ENCODE data around the gene MAP4K4. TPM values are rescaled to one million over a fixed set of nuclear protein-coding genes. Genes with fewer than 3 reads are reported as not detected.

Gene MAP4K4
- total RNA-seq, 1 experiment from 2014 or later = 136 TPM

DNA sequence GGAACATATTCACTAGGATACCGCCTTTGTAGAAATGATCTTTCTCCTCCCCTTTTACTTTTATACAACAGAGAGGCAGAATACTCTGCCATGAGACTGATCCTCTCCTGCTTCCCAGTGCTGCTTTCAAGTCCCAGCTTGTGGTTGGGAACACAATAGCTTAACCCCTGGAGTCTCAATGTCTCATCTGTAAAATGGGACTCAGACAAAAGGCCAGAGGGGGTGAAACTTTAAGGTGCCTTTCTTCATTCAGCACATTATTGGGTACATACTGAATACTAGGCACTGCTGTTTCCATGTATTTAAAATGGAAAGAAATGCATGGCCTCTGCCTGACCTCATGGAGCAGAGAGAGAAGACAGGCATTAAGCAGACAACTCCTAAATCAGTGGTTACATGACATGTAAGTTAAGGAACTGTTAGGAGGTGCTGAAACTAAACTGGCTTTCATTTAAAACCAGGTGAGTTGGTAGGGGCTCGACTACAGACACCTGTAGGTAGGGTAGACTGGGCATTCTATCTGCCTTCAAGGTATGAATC lies 53.8 kb downstream of the MAP4K4 start:
- CTCF ChIA-PET = interaction anchor here (0.6 to 2.0 kb wide), 3 partner anchors 9 to 26 kb away, joined by 3 to 7 read pairs (median 4); no protein-coding TSS in a partner anchor
- TF ChIP-seq, protein P1, sequence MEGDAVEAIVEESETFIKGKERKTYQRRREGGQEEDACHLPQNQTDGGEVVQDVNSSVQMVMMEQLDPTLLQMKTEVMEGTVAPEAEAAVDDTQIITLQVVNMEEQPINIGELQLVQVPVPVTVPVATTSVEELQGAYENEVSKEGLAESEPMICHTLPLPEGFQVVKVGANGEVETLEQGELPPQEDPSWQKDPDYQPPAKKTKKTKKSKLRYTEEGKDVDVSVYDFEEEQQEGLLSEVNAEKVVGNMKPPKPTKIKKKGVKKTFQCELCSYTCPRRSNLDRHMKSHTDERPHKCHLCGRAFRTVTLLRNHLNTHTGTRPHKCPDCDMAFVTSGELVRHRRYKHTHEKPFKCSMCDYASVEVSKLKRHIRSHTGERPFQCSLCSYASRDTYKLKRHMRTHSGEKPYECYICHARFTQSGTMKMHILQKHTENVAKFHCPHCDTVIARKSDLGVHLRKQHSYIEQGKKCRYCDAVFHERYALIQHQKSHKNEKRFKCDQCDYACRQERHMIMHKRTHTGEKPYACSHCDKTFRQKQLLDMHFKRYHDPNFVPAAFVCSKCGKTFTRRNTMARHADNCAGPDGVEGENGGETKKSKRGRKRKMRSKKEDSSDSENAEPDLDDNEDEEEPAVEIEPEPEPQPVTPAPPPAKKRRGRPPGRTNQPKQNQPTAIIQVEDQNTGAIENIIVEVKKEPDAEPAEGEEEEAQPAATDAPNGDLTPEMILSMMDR (IDR thresholded peaks at IDR 0.05; ENCODE audit: unreplicated experiment) = no peak

DNA sequence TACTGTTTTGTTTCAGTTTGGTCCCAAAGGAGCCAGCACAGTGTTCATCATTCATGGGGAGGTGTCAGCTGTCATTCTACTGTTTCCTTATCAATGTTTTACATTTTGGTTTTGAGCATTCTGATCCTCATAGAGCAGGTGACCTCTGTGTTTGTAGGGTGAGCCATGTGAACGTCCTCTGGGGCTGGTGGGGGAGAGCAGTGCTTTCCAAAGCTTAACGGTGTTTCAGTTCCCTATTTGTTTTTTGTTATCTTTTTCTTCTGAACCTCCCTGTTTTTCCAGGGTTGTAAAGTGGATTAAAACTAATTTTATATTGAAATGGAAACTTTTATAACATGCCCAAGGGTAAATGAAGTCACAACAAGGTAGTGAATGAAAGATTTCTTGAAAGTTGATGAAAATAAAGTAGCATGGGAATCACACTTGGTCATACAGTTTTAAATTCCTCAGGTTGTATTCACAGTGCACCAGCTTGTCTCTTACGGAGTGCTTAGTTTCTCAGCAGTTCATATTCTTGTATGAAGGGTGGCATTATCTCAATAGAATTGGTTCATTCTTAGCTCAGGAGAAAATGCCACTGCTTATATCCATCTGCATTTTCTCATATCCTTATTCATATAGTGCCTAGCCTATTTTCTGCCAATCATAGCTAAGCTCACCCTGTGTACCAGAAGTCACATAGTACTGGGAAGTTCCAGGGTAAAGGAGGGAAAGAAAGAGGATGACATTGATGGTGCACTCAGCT lies 54.5 kb downstream of the MAP4K4 start:
- Mint-ChIP-seq H3K27me3 (ENCODE audit: unreplicated experiment) (no peaks in the 10 kb centered on the region), H3K27ac (ENCODE audit: unreplicated experiment) (peak overlapping the region; percentile 70), H3K36me3 (ENCODE audit: insufficient read depth, unreplicated experiment) (peaks cover 21% of the 10 kb centered on the region), H3K9me3 (ENCODE audit: low read depth, unreplicated experiment) (no peaks in the 10 kb centered on the region), H3K4me1 (ENCODE audit: low read depth, unreplicated experiment) (peaks cover 77% of the 10 kb centered on the region), H3K4me3 (ENCODE audit: low read depth, unreplicated experiment) (peak overlapping the region; percentile 37)
- intact Hi-C loops (cut with micrococcal nuclease; ENCODE audit: unreplicated experiment) = loop anchor here (5.0 kb wide), 1 partner anchor 45 kb away; no protein-coding TSS in a partner anchor
- DNase-seq = no peak
- BruUV-seq (replicated peaks) = no TSS peak
- TF ChIP-seq, protein P1 (IDR thresholded peaks at IDR 0.05; ENCODE audit: unreplicated experiment) = no peak
- CTCF ChIA-PET = interaction anchor here (0.6 to 2.0 kb wide), 4 partner anchors 8 to 18 kb away, joined by 3 to 7 read pairs (median 4); no protein-coding TSS in a partner anchor

More for the DNA sequence above, 53.8 kb downstream of the MAP4K4 start:
- peak overlapping the region; percentile 70 for H3K27ac Mint-ChIP-seq (ENCODE audit: unreplicated experiment)
- peaks cover 23% of the 10 kb centered on the region for H3K36me3 Mint-ChIP-seq (ENCODE audit: insufficient read depth, unreplicated experiment)
- H3K4me1 Mint-ChIP-seq (ENCODE audit: low read depth, unreplicated experiment) = peaks cover 78% of the 10 kb centered on the region
- no peaks in the 10 kb centered on the region for H3K27me3 Mint-ChIP-seq (ENCODE audit: unreplicated experiment)
- no TSS peak for BruUV-seq (replicated peaks)
- intact Hi-C loops (cut with micrococcal nuclease; ENCODE audit: unreplicated experiment) = loop anchor here (5.0 kb wide), 1 partner anchor 44 kb away; no protein-coding TSS in a partner anchor
- no peak overlapping the region for H3K4me3 Mint-ChIP-seq (ENCODE audit: low read depth, unreplicated experiment)
- no peaks in the 10 kb centered on the region for H3K9me3 Mint-ChIP-seq (ENCODE audit: low read depth, unreplicated experiment)
- no peak for DNase-seq

DNA sequence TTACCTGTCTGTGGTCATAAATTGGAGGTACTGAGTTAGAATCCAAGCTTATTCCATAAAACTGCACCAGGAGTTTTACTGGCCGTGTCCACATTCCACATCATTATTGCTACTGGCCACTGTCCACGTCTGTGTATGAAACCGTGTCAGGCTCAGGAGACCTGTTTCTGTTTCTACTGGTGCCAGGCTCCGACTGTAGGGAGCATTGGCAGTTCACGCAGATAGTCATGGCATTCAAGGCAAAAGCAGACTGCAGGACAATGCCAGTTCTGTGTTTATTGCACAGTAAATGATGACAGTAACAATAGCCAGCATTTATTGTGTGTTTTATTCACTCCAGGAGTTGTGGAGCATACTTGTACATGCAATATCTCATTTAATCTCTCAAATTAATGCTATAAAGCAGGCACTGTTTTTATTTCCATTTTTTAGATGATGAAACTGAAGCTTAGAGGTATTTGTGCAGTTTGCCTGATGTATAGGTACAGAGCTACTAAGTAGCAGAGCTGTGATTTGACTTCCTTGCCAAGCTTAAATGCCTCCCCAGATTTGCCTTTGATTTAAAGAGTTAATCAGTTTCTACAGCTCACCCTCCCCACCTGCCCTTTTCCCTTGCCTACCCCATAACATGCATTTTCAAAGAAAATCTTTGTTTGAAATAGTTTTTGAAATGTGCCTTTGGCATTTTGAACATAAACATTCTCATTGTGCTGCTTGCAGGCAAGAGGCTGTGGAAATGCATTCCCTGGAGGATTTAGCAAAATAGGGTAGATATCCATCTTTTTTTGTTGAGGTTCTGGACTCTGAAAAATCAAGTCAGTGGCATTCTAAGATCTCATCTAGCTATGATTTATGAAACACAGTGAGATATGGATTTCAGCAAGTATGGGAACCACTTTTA lies 55.5 kb downstream of the MAP4K4 start:
- intact Hi-C loops (cut with micrococcal nuclease; ENCODE audit: unreplicated experiment) = loop anchor here (5.0 kb wide), 1 partner anchor 46 kb away; no protein-coding TSS in a partner anchor
- CTCF ChIA-PET = interaction anchor here (0.6 to 2.0 kb wide), 4 partner anchors 7 to 183 kb away, joined by 4 to 7 read pairs (median 4); no protein-coding TSS in a partner anchor
- DNase-seq = no peak
- BruUV-seq (replicated peaks) = no TSS peak
- Mint-ChIP-seq H3K4me3 (ENCODE audit: low read depth, unreplicated experiment) (peak overlapping the region; percentile 37), H3K4me1 (ENCODE audit: low read depth, unreplicated experiment) (peaks cover 71% of the 10 kb centered on the region), H3K27me3 (ENCODE audit: unreplicated experiment) (no peaks in the 10 kb centered on the region), H3K36me3 (ENCODE audit: insufficient read depth, unreplicated experiment) (peaks cover 20% of the 10 kb centered on the region), H3K9me3 (ENCODE audit: low read depth, unreplicated experiment) (no peaks in the 10 kb centered on the region), H3K27ac (ENCODE audit: unreplicated experiment) (peak overlapping the region; percentile 70)
- TF ChIP-seq, protein P1 (IDR thresholded peaks at IDR 0.05; ENCODE audit: unreplicated experiment) = no peak

All from Calu3 (cell line).